ENCODE data around the gene MORN1. TPM values are rescaled to one million over a fixed set of nuclear protein-coding genes. Genes with fewer than 3 reads are reported as not detected.
A peak's percentile ranks its signal among the peaks of the same experiment; 100 is the strongest.

MORN1 gene
- total and polyA plus RNA-seq, 9 of the 15 experiments (the other 6 are each of a cell fraction or from before 2014, with no cell fraction given), result 0.24 to 9.3 (median 4.2) TPM

DNA sequence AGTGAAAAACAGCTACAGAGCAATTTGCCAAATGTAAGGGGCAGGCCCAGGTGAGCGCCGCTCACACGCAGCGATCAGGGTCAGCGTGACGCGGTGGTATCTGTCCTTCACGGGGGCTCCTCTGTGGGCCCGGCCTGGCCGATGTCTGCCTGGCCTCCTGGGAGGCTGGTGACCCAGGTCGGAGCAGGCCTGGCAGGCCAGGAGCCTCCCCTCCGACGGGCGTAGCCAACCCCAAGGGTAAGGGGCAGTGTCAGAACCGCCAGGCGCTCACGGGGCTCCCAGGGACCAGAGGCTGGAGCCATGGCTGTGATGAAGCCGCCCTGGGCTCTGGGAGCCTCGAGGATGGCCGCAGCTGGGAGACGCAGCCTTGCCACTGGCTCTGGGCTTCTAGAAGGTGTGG, 72.1 kb downstream of the MORN1 start (continued):
- TF ChIP-seq, protein P1, sequence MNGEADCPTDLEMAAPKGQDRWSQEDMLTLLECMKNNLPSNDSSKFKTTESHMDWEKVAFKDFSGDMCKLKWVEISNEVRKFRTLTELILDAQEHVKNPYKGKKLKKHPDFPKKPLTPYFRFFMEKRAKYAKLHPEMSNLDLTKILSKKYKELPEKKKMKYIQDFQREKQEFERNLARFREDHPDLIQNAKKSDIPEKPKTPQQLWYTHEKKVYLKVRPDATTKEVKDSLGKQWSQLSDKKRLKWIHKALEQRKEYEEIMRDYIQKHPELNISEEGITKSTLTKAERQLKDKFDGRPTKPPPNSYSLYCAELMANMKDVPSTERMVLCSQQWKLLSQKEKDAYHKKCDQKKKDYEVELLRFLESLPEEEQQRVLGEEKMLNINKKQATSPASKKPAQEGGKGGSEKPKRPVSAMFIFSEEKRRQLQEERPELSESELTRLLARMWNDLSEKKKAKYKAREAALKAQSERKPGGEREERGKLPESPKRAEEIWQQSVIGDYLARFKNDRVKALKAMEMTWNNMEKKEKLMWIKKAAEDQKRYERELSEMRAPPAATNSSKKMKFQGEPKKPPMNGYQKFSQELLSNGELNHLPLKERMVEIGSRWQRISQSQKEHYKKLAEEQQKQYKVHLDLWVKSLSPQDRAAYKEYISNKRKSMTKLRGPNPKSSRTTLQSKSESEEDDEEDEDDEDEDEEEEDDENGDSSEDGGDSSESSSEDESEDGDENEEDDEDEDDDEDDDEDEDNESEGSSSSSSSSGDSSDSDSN (IDR thresholded peaks at IDR 0.05; ENCODE audit: borderline replicate concordance in 1 of 2, low read depth in 2 of 2, low read length in 2 of 2), result 0 out of 4 replicates have a peak, but pooled peaks of 1 of the 2 experiments have one; percentile 32

DNA sequence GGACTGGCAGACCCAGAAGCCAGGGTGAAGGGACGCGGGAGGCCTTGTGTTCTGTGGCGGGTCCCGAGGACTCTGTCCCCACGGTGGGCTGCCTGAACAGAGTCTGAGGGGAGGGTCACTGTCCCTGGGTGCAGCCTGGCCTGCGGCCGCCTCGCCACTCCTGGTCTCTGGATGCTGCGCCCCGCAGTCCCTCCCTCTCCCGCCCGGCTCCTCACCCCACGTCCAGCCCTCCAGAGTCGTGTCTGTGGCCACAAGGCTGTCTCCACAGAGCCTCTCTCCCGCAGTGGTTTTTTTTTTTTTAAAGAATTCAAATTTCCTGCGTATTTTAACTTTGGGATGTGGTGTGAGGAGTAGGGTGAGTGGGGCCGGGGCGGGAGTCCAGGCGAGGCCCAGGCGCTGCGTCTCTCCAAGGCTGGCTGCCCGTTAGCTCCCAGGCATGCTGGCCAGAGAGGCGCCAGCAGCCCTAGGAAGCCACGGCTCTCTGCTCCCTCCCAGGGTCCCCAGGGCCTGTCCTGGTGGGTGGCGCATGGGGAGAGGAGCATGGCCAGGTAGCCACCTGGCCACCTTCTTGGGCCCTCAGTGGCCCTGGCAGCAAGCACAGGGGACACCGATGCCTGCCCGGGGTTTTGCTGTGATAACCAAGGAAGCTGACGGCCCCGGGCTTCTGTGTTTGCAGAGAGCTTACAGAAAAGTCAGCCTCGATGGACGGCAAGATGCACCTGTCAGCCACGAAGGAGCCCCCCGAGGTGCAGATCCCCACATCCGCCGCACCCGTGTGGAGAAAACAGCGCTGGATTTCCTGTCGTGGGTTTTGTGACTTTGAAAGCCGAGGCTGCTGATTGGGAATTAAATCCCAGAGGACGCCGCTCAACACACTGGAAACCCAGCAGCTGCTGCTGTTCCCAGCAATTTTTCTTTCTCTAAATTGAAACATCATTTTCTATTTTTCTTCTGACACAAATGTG, 72.8 kb downstream of the MORN1 start:
- FAIRE-seq, result no peak
- Histone ChIP-seq H3K27me3 (ENCODE audit: control insufficient read depth in 2 of 2, insufficient read depth in 2 of 2, low read length in 2 of 2) (peaks cover 52 to 62% of the 10 kb centered on the region in 2 experiments), H3K27ac (ENCODE audit: extremely low read depth, low read depth, low read length) (no peak overlapping the region), H3K4me2 (ENCODE audit: insufficient read depth, low read length) (no peak overlapping the region), H2AFZ (ENCODE audit: low read depth, low read length) (no peak overlapping the region), H3K9ac (ENCODE audit: insufficient read depth in 1 of 2, low read depth in 2 of 2, low read length in 2 of 2) (peak overlapping the region in 1 of 2 experiments; percentile 57; a peak in 2 of 4 replicates), H3K36me3 (ENCODE audit: control insufficient read depth, insufficient read depth, low read length) (no peaks in the 10 kb centered on the region), H3K9me1 (ENCODE audit: control insufficient read depth, insufficient read depth, low read length) (no peaks in the 10 kb centered on the region), H3K9me3 (replicated peaks; ENCODE audit: control insufficient read depth, insufficient read depth, low read depth, low read length) (no peaks in the 10 kb centered on the region), H3K79me2 (ENCODE audit: control insufficient read depth, insufficient read depth, low read length) (no peaks in the 10 kb centered on the region), H3K4me3 (no peak overlapping the region), H4K20me1 (replicated peaks; ENCODE audit: control insufficient read depth, insufficient read depth, low read length) (0 out of 2 replicates have a peak, but pooled peaks cover 5% of the 10 kb centered on the region), H3K4me1 (replicated peaks in 1 of 2; ENCODE audit: control insufficient read depth in 2 of 2, insufficient read depth in 2 of 2, low read length in 2 of 2) (peaks cover 5 to 87% of the 10 kb centered on the region in 2 experiments; a peak in 4 of 5 replicates)
- ChIA-PET POLR2A (interaction anchor here (0.6 to 1.0 kb wide), 3 partner anchors 61 to 203 kb away, joined by 3 read pairs; no protein-coding TSS in a partner anchor), CTCF (ENCODE audit: low intra/inter-chr PET ratio) (no interaction called here)
- BruUV-seq (replicated peaks), result no TSS peak
- no peak for ATAC-seq
- DNase-seq (ENCODE audit: extremely low read depth in 1 of 4, low spot score in 3 of 4), result no peak
- 9% methylated on average over 31 of the region's 41 CpGs for WGBS (ENCODE audit: insufficient coverage, low coverage, missing lambda C conversion rate)
- in situ Hi-C loops (cut with MboI) (no loop called here), intact Hi-C loops (cut with micrococcal nuclease) (loop anchor here (5.0 to 10.0 kb wide), 2 partner anchors 56 to 121 kb away; no protein-coding TSS in a partner anchor)
- no peak for TF ChIP-seq CREBBP (IDR thresholded peaks at IDR 0.05; ENCODE audit: low read depth, low read length)
- TF ChIP-seq ZBTB7A (IDR thresholded peaks at IDR 0.05; ENCODE audit: borderline replicate concordance, control insufficient read depth, low read depth, low read length), result no peak
- TF ChIP-seq ZNF766 (CRISPR knock-in tag; conservative IDR thresholded peaks at IDR 0.05), result no peak
- TF ChIP-seq, protein P1 (IDR thresholded peaks at IDR 0.05; ENCODE audit: borderline replicate concordance in 1 of 2, low read depth in 2 of 2, low read length in 2 of 2), result 0 out of 4 replicates have a peak, but pooled peaks of 1 of the 2 experiments have one; percentile 35
- TF ChIP-seq, protein P2, sequence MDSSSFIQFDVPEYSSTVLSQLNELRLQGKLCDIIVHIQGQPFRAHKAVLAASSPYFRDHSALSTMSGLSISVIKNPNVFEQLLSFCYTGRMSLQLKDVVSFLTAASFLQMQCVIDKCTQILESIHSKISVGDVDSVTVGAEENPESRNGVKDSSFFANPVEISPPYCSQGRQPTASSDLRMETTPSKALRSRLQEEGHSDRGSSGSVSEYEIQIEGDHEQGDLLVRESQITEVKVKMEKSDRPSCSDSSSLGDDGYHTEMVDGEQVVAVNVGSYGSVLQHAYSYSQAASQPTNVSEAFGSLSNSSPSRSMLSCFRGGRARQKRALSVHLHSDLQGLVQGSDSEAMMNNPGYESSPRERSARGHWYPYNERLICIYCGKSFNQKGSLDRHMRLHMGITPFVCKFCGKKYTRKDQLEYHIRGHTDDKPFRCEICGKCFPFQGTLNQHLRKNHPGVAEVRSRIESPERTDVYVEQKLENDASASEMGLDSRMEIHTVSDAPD (CRISPR knock-in tag; IDR thresholded peaks at IDR 0.05), result no peak
- TF ChIP-seq PCBP1 (IDR thresholded peaks at IDR 0.05; ENCODE audit: low read depth, low read length, poor library complexity, severe bottlenecking), result no peak
- no peak for TF ChIP-seq ERF (CRISPR knock-in tag; IDR thresholded peaks at IDR 0.05)

All from K562 (cell line).